ENCODE data around the gene SLC9A9.

SLC9A9 gene

GRCh38 chr3:143455480-143455879 lies 392.8 kb downstream of the SLC9A9 start:
- H3K79me1 ChIP-seq (ENCODE audit: low read length), result no peaks in the 10 kb centered on the region
- no peak overlapping the region for H3K14ac ChIP-seq (ENCODE audit: low read length)
- DNase-seq, result no peak
- no peak overlapping the region for H3K9ac ChIP-seq (ENCODE audit: low read length)
- H3K27me3 ChIP-seq (ENCODE audit: insufficient read depth, low read length), result no peaks in the 10 kb centered on the region
- no peak overlapping the region for H4K91ac ChIP-seq (ENCODE audit: low read depth, low read length)
- no peak overlapping the region for H3K4me2 ChIP-seq (ENCODE audit: low read length)
- no peak overlapping the region for H4K12ac ChIP-seq (ENCODE audit: low read depth, low read length)
- no peak overlapping the region for H2AK5ac ChIP-seq (ENCODE audit: low read length)
- no peak overlapping the region for H2BK12ac ChIP-seq (ENCODE audit: low read length)
- no peaks in the 10 kb centered on the region for H3K79me2 ChIP-seq (ENCODE audit: control insufficient read depth, insufficient read depth, low read length, poor library complexity)
- H3K9me3 ChIP-seq (ENCODE audit: insufficient read depth, low read depth, low read length), result no peaks in the 10 kb centered on the region
- no peak overlapping the region for H3K23ac ChIP-seq (ENCODE audit: low read length)
- H3K4me1 ChIP-seq (ENCODE audit: control insufficient read depth in 1 of 2, insufficient read depth in 2 of 2, low read length in 2 of 2), result no peaks in the 10 kb centered on the region
- no peak overlapping the region for H2AFZ ChIP-seq (ENCODE audit: insufficient read depth, low read length, poor library complexity)
- H3K4ac ChIP-seq (ENCODE audit: low read depth, low read length), result no peak overlapping the region
- no peak overlapping the region for H3K4me3 ChIP-seq (ENCODE audit: low read depth, low read length)
- no peak overlapping the region for H2BK5ac ChIP-seq (ENCODE audit: low read depth, low read length, poor library complexity)
- H3K18ac ChIP-seq (ENCODE audit: low read length), result no peak overlapping the region
- no peak overlapping the region for H4K8ac ChIP-seq (ENCODE audit: low read depth, low read length)
- H3K36me3 ChIP-seq (ENCODE audit: control insufficient read depth in 1 of 2, insufficient read depth in 2 of 2, low read length in 2 of 2), result no peaks in the 10 kb centered on the region
- H3K27ac ChIP-seq (ENCODE audit: low read depth, low read length), result no peak overlapping the region
- no peak overlapping the region for H2BK120ac ChIP-seq (ENCODE audit: insufficient read depth, low read length, poor library complexity)

DNA sequence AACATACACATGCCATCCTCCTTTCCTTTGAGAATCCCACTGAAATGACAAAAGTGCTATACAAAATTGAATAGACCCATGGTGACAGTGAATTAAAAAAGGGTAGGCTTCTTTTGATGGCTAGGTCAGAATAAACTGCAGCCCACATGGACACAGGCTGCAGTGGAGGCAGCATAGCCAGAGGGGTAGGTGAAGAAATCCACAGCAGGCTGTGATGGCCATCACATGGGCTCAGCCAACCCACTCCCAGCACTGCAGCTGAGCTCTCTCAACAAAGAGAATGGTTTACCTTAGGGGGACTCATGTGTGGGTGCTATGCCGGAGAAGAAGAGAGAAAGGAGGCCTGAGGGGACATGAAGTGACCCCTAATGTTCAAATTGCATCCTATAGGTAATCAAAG lies 397.6 kb downstream of the SLC9A9 start:
- Histone ChIP-seq H2AFZ (ENCODE audit: insufficient read depth, low read length, poor library complexity) (no peak overlapping the region), H3K4me1 (ENCODE audit: control insufficient read depth in 1 of 2, insufficient read depth in 2 of 2, low read length in 2 of 2) (no peaks in the 10 kb centered on the region)
- no CpG with 5 or more reads among the region's 1 CpG for WGBS (ENCODE audit: extremely low coverage, insufficient coverage, insufficient read length)

GRCh38 chr3:143447491-143447890 lies 400.8 kb downstream of the SLC9A9 start:
- Histone ChIP-seq H3K27me3 (ENCODE audit: insufficient read depth, low read length) (no peaks in the 10 kb centered on the region), H3K36me3 (ENCODE audit: control insufficient read depth in 1 of 2, insufficient read depth in 2 of 2, low read length in 2 of 2) (no peaks in the 10 kb centered on the region), H3K4me3 (ENCODE audit: low read depth, low read length) (no peak overlapping the region), H2BK12ac (ENCODE audit: low read length) (no peak overlapping the region), H3K4ac (ENCODE audit: low read depth, low read length) (no peak overlapping the region), H4K8ac (ENCODE audit: low read depth, low read length) (no peak overlapping the region), H2BK120ac (ENCODE audit: insufficient read depth, low read length, poor library complexity) (no peak overlapping the region), H3K4me2 (ENCODE audit: low read length) (no peak overlapping the region), H3K18ac (ENCODE audit: low read length) (no peak overlapping the region), H2AFZ (ENCODE audit: insufficient read depth, low read length, poor library complexity) (no peak overlapping the region), H2AK5ac (ENCODE audit: low read length) (no peak overlapping the region), H4K12ac (ENCODE audit: low read depth, low read length) (no peak overlapping the region), H3K4me1 (ENCODE audit: control insufficient read depth in 1 of 2, insufficient read depth in 2 of 2, low read length in 2 of 2) (no peaks in the 10 kb centered on the region), H3K23ac (ENCODE audit: low read length) (no peak overlapping the region), H2BK5ac (ENCODE audit: low read depth, low read length, poor library complexity) (no peak overlapping the region), H3K27ac (ENCODE audit: low read depth, low read length) (no peak overlapping the region), H4K91ac (ENCODE audit: low read depth, low read length) (no peak overlapping the region), H3K79me2 (ENCODE audit: control insufficient read depth, insufficient read depth, low read length, poor library complexity) (no peaks in the 10 kb centered on the region), H3K79me1 (ENCODE audit: low read length) (no peaks in the 10 kb centered on the region), H3K14ac (ENCODE audit: low read length) (no peak overlapping the region), H3K9ac (ENCODE audit: low read length) (no peak overlapping the region), H3K9me3 (ENCODE audit: insufficient read depth, low read depth, low read length) (no peaks in the 10 kb centered on the region)
- no peak for DNase-seq
- no CpG with 5 or more reads among the region's 5 CpGs for WGBS (ENCODE audit: extremely low coverage, insufficient coverage, insufficient read length)

More for the DNA sequence above, 397.6 kb downstream of the SLC9A9 start:
- Histone ChIP-seq H3K4me2 (ENCODE audit: low read length) (no peak overlapping the region), H2BK5ac (ENCODE audit: low read depth, low read length, poor library complexity) (no peak overlapping the region), H3K4ac (ENCODE audit: low read depth, low read length) (no peak overlapping the region), H3K4me3 (ENCODE audit: low read depth, low read length) (no peak overlapping the region), H3K18ac (ENCODE audit: low read length) (no peak overlapping the region), H4K8ac (ENCODE audit: low read depth, low read length) (no peak overlapping the region), H2BK12ac (ENCODE audit: low read length) (no peak overlapping the region), H2AK5ac (ENCODE audit: low read length) (no peak overlapping the region), H3K23ac (ENCODE audit: low read length) (no peak overlapping the region), H4K91ac (ENCODE audit: low read depth, low read length) (no peak overlapping the region), H3K27ac (ENCODE audit: low read depth, low read length) (no peak overlapping the region), H3K36me3 (ENCODE audit: control insufficient read depth in 1 of 2, insufficient read depth in 2 of 2, low read length in 2 of 2) (no peaks in the 10 kb centered on the region), H2BK120ac (ENCODE audit: insufficient read depth, low read length, poor library complexity) (no peak overlapping the region), H3K79me1 (ENCODE audit: low read length) (no peaks in the 10 kb centered on the region), H4K12ac (ENCODE audit: low read depth, low read length) (no peak overlapping the region), H3K9ac (ENCODE audit: low read length) (no peak overlapping the region), H3K27me3 (ENCODE audit: insufficient read depth, low read length) (no peaks in the 10 kb centered on the region), H3K79me2 (ENCODE audit: control insufficient read depth, insufficient read depth, low read length, poor library complexity) (no peaks in the 10 kb centered on the region), H3K14ac (ENCODE audit: low read length) (no peak overlapping the region), H3K9me3 (ENCODE audit: insufficient read depth, low read depth, low read length) (no peaks in the 10 kb centered on the region)
- DNase-seq, result no peak

DNA sequence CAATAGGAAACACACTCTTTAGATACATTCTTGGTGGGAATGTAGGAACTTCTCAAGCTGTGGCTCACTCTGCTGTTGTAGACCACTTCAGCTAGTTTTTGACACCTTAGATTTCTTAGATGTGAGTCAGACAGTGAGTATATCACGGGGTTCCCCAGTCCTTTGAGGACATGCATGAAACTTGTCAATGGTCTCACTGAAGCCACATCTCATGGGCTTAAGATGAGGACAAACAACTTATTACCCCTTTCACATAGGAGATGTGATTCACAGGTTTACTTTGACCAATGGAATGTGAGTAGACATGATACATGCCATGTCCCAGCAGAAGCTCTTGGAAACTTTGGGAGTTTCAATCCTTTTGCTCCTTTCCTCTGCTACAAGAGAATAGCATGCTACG lies 403.1 kb downstream of the SLC9A9 start:
- Histone ChIP-seq H3K27me3 (ENCODE audit: insufficient read depth, low read length) (no peaks in the 10 kb centered on the region), H3K9me3 (ENCODE audit: insufficient read depth, low read depth, low read length) (no peaks in the 10 kb centered on the region), H3K18ac (ENCODE audit: low read length) (no peak overlapping the region), H4K91ac (ENCODE audit: low read depth, low read length) (no peak overlapping the region), H2BK120ac (ENCODE audit: insufficient read depth, low read length, poor library complexity) (no peak overlapping the region), H2BK5ac (ENCODE audit: low read depth, low read length, poor library complexity) (no peak overlapping the region), H2AK5ac (ENCODE audit: low read length) (no peak overlapping the region), H3K4ac (ENCODE audit: low read depth, low read length) (no peak overlapping the region), H4K12ac (ENCODE audit: low read depth, low read length) (no peak overlapping the region), H3K4me1 (ENCODE audit: control insufficient read depth in 1 of 2, insufficient read depth in 2 of 2, low read length in 2 of 2) (no peaks in the 10 kb centered on the region), H3K23ac (ENCODE audit: low read length) (no peak overlapping the region), H4K8ac (ENCODE audit: low read depth, low read length) (no peak overlapping the region), H3K79me1 (ENCODE audit: low read length) (no peaks in the 10 kb centered on the region), H2BK12ac (ENCODE audit: low read length) (no peak overlapping the region), H2AFZ (ENCODE audit: insufficient read depth, low read length, poor library complexity) (no peak overlapping the region), H3K14ac (ENCODE audit: low read length) (no peak overlapping the region), H3K9ac (ENCODE audit: low read length) (no peak overlapping the region), H3K27ac (ENCODE audit: low read depth, low read length) (no peak overlapping the region), H3K4me2 (ENCODE audit: low read length) (no peak overlapping the region), H3K79me2 (ENCODE audit: control insufficient read depth, insufficient read depth, low read length, poor library complexity) (no peaks in the 10 kb centered on the region), H3K4me3 (ENCODE audit: low read depth, low read length) (no peak overlapping the region), H3K36me3 (ENCODE audit: control insufficient read depth in 1 of 2, insufficient read depth in 2 of 2, low read length in 2 of 2) (no peaks in the 10 kb centered on the region)
- no peak for DNase-seq
- WGBS (ENCODE audit: extremely low coverage, insufficient coverage, insufficient read length), result no CpG with 5 or more reads among the region's 2 CpGs
